H4 (cell line): ENCODE measurements around the gene TTC1. TPM values are rescaled to one million over a fixed set of nuclear protein-coding genes. Genes with fewer than 3 reads are reported as not detected.
"Not testable (repeated sequence)": the region's sequence is repeated elsewhere in the genome, so short reads cannot be mapped to it uniquely, and the experiment has no call there.

Source experiments
- DNase-seq: peaks from one replicate; pipeline ENCODE4 v3.0.0-alpha.2; 2015; ENCODE audit warnings: low spot score
- total RNA-seq: library from RNA; depleted of rRNA; stranded (reverse); fragments of >200 nt; shearing (Covaris generic); gene quantifications from 2 replicates; pipeline ENCODE4 v1.2.3, GENCODE V29; 2014

Gene TTC1
- total RNA-seq, 1 experiment from 2014 or later, result 90.1 TPM

DNA sequence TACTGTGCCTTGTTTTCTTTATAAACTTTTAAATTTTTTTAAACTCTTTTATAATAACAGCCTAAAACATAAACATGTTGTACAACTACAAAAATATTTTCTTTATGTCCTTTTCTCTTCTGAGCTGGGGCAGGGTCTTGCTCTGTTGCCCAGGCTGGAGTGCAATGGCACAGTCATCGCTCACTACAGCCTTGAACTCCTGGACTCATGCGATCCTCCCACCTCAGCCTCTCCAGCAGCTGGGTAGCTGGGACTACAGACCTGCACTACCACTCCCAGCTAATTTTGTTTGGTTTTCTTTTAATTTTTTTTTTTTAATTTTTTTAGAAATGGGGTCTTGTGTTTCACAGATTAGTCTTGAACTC is 31.5 kb downstream of the TTC1 start:
- DNase-seq, result no peak

DNA sequence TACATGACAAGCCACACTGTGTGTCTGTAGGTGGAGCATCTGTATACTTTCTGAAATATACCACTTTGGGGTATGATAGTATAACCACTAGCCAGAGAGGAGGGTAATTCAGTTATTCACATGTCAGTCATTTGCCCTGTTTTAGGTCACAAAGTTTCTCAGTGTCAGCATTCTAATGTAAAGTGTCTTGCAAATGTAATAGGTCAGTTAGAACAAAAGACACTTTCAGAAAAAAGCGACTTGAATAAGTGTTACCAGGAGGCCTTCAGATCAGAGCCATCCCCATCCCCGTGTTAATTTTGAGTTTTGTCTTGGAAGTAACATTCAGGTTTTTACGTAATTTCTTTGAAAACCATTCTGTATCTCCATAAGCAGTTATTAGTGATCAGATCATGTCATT is 33.7 kb downstream of the TTC1 start:
- no peak for DNase-seq

DNA sequence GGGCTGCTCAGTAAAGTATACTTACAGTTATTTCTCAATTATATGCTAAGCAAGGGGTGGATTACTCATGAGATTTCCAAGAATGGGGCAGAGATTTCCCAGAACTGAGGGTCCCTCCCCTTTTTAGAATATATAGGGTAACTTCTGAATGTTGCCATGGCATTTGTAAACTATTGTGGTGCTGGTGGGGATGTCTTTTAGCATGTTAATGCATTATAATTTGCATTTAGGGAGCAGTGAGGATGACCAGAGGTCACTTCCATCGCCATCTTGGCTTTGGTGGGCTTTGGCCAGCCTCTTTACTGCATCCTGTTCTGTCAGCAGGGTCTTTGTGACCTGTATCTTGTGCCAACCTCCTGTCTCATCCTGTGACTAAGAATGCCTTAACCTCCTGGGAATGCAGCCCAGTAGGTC is 35.5 kb downstream of the TTC1 start:
- no peak for DNase-seq

DNA sequence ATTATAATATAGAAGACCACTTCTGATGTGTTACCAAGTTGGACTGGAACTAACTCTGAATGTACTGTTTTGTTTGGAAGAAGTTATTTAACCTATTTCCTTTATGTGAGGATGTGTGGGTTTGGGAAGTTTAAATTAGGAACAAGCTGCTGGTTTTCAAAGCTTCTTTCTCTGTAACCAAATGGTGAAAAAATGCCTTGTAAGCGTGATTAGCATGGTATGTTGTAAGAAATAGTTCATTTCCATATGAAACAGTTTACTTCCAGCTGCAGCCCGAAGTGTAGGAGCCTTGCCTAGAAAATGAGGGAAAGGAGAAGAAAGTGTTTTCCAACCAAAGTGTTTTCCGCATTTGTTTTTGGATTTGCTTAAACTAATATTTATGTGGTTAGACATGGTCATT is 36.0 kb downstream of the TTC1 start:
- no peak for DNase-seq

DNA sequence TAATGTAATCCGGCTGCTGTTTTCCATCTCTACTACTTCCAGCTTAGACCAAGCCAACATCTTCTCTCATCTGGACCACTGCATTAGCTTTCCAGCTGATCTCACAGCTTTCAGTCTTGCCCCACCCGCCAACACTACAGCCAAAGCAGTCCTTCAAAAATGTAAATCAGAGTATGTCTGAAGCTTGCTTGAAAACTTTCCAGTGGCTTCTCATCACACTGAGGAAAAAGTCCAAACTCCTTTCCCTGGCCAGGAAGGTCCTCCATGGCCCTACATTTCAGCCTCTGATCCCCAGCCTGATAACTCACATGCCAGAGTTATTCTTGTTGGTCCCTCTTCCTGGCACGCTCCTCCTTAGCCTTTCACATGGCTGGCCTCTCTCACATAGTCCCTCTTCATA is 38.5 kb downstream of the TTC1 start:
- DNase-seq, result no peak

DNA sequence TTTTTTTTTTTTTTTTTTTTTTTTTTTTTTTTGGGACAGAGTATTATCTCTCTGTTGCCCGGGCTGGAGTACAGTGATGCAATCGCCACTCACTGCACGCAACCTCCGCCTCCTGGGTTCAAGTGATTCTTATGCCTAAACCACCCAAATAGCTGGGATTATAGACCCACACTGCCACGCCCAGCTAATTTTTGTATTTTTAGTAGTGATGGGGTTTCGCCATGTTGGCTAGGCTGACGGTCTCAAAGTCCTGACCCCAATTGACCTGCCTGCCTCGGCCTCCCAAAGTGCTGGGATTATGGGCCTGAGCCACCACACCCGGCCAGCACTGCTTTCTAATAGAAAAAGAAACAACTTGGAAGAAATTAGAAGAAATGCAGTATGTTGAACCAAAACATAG is 39.2 kb downstream of the TTC1 start:
- no peak for DNase-seq

DNA sequence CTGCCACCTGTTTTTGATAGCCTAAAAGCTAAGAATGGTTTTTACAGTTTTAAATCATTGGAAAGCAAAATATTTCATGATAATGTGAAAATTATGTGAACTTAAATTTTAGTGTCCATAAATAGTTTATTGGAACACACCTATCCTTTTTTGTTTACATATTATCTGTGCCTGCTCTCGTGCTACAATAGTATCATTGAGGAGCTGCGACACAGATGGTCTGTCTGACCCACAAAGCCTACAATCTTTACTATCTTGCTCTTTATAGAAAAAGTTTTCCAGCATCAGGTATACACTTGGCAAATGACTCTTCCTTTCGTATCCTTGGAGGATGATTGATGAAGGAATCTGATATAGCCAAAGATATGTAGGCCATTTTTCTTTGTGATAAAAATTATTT is 40.2 kb downstream of the TTC1 start:
- no peak for DNase-seq

DNA sequence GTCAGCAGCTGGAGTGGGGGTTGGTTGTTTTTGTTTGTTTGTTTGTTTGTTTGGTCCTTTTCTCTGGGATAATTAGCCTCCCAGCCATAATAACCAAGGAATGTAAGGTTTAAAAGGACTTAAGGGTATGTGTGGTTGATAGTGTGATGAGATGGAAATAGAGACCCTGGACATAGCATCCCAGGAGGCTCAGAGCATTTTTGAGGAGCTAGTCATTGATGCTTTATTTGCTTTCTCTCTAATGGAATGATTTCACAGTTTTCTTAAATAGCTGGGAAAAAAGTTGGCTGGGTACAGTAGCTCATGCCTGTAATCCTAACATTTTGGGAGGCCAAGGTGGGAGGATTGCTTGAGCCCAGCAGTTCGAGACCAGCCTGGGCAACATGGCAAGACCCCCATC is 45.1 kb downstream of the TTC1 start:
- no peak for DNase-seq

DNA sequence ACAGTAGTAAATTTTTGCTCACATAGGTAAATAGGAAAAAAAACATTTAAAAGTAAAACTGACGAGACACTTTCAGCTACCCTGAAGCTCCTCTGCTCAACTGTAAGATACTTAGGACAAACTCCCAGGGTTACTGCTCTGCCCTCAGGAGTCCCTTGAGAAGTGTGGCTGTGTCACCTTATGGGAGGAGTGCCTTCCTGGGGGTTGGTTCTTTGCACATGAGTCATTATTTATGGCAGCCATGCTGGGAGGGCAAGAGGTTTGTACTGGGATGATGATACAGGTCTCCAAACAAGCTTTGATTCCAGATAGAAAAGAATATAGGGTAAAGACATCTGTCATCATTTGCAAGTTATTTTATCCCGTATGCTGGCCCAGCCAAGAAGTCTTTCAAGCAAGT is 45.9 kb downstream of the TTC1 start:
- DNase-seq, result peak; percentile 14

DNA sequence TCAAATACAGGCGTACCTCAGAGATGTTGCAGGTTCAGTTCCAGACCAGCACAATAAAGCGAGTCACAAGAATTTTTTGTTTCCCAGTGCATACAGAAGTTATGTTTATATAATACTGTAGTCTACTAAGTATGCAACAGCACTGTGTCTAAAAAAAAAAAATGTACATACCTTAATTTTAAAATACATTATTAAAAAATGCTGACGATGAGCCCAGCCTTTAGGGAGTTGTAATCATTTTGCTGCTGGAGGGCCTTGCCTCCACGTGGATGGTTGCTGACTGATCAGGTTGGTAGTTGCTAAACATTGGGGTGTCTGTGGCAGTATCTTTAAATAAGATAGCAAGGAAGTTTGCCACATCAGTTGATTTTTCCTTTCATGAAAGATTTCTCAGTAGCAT is 48.3 kb downstream of the TTC1 start:
- no peak for DNase-seq

DNA sequence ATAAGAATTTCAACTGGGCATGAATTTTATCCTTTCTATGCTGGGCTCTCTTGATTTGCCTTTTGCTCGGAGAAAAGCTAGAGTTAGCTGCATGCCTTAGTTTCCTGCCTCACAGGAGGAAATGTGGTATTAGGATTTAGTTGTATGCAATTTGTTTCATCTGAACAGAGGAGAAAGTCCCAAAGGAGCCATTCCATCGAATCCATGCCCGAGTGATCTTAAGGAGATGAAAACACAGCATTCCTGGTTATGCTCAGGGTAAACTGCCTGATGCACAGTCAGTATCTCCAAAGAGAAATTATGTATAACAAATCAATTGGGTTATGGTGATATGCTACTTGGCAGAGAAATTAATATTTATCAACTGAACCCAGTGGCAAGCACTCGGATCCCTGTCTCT is 51.1 kb downstream of the TTC1 start:
- DNase-seq, result no peak

DNA sequence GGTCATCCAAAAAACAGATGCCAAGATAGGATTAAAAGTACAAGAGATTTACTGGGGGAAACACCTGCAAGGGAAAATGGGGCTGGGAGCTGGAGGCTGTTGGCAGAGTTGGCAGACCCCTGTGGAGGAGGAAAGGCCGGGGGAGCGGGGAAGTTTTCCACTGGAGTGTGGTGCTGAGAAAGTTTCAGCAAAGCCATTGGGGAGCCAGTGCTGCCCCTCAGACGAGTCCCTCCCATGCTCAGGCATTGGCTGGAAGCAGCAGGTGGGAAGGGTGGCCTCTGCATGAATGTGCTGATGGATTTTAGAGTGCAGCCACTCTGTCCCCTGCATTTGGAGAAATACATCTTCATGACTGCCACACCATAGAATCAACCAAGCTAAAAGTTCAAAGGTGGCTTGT is 52.8 kb downstream of the TTC1 start:
- no peak for DNase-seq

DNA sequence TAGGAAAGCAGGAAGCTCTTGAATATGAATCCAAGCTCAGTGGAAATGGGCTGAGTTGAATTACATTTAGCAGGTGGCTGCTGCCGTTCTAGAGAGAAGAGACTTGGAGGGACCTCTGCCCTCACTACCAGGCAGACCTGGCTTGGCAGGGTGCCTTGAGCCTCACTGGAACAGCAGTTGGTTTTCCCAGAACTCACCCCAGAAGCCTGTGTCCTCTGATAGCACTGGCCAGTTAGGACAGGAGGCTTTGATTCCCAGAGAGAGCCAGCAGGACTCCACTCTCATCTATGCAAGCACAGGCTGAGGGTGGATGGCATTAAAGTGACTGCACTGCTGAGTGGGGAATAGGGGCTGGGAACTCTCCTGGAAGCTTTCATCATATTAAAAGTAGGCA is 55.5 kb downstream of the TTC1 start:
- no peak for DNase-seq

DNA sequence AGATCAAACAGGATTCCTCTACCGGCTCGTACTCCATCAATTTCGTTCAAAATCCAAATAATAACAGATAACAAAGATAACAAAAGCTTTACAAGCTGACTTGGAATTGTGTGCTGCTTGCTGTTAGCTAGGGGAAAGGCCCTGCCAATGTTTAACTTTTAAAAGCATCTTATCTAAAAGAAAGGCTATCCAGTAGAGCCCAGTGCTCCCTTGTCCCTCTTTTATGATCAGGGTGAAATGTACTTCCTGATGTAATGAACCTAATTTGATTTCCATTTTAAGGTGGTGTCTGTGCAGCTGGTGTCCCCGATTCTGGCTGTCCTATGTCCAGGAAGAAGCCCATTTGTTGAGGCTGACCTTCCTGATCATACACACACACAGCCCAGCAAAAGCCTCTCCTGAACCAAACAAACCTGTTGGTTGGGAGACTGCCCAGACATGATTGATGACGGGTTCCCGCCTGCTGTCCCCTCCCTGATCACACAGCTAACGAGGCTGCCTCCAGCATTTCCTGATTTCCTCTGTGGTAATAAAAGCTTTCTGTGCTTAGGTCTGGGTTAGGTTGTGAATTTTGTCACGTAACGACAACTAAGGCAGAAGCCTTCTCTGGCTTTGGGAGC is 56.2 kb downstream of the TTC1 start:
- no peak for DNase-seq

DNA sequence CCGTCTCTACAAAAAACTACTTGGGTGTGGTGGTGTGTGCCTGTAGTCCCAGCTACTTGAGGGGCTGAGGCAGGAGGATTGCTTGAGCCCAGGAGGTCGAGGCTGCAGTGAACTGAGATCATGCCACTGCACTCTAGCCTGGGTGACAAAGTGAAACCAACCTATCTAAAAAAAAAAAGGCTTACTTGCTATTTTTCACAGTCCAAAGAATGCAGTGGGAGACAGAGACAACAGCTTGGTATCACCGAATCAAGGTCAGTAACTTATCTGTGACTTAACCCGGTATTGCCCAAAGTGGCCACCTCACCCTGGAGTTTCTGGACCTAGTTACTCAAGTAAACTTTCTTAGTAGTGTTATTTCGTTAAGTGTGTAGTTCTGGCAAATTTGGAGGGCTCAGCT is 60.2 kb downstream of the TTC1 start:
- DNase-seq, result not testable (repeated sequence)

DNA sequence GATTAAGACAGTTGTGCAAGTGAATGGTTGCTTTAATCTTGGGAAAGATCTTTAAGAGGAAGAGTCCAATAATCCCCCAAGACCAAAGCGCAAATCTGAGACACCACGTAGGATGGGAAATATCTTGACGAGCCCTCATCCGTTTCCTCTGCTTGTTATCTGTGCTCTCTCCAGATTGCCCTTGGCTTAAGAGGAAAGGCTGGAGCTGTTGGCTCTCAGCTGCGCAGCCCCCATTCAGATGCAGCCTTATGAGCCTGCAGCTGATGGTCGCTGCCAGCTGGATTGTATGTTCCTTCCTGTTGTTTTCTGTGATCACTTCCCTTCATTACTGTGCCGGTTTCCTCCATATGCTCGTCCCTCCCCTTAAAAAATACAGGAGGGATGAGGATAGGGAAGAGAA is 62.6 kb downstream of the TTC1 start:
- DNase-seq, result no peak

DNA sequence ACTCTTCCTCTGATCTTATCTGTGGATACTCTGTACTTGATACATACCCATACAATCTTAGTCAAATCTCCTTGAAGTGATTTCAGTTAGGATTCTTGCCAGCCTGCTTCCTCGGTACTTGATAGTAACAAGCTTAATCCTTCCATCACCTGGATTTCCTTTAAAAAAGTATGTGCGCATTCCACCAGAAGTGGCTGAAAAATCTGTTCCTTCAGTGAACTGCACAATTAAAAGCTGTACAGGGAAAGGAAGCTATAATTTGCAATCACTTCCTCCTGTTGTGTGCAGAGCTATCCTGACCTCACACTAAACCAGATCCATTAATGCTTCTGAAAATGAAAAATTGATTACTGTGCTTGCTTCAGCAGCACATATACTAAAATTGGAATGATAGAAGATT is 63.0 kb downstream of the TTC1 start:
- no peak for DNase-seq

DNA sequence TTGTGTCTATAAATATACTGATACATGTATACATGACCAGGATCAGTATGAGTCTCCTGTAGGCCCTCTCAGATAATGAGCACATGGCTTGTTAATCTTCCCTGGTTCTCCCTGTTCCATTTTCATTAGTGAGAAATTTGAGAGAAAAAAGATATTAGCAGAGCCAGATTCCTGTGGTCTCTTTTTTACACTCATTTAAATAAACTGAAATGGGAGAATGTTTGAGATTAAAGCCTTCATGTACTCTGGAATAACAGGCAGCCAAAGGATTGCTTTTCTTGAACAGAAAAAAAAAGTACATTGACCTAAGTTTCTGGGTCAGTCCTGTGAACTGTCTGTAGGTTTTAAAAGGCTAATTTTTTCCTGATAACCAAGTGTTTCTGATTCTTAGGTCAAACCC is 66.1 kb downstream of the TTC1 start:
- no peak for DNase-seq

DNA sequence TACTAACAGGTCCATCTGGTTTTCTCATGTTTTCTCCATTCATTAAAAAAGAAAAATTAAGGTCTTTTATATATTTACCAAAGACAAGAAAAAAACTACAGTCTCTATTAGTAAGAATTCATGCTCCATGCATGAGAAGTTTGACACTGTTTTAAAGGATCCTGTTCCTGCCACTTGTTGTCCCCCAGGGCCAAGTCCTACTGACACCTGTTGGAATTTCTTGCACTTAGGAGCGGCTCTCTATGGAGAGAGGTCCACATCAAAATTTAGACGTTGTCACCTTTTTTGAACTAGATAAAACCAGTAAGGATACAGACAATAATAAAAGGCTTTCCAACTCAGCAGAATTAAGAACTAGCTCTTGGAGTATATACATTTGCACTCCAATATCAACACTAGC is 68.1 kb downstream of the TTC1 start:
- DNase-seq, result no peak

DNA sequence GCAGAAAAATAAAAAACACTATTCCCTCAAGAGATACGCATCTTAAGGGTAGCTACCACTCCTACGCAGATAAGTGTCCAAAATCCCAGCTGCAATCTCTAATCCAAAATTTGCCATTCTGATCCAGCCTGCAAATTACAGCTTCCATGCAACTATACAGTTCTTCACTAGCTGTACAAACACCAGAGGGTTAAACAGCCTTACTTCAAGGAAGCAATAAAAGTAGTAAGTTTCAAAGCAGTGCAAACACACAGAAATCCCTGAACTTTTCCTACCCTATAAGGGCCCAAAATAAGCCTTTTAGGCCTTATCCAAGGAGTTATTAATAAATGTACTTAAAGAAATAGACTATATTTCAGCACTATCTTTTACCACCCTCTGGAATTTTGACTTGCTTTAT is 70.8 kb downstream of the TTC1 start:
- DNase-seq, result no peak

DNA sequence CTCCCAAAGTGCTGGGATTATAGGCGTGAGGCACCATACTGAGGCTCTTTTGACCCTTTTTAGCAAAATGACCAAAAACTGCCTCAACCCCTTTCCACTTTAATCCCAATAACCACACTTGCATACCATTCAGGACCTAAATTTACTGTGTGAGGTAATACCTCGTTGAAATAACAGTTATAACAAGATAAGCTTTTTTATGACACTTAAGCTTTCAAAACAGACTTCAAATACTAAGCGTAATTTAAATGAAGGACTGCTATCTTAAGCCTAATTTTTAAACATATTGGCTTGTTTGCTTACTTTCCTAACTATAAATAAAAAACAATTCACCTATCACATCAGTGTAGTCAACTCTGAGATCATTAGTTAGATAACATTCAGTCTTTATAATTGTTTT is 72.6 kb downstream of the TTC1 start:
- no peak for DNase-seq

DNA sequence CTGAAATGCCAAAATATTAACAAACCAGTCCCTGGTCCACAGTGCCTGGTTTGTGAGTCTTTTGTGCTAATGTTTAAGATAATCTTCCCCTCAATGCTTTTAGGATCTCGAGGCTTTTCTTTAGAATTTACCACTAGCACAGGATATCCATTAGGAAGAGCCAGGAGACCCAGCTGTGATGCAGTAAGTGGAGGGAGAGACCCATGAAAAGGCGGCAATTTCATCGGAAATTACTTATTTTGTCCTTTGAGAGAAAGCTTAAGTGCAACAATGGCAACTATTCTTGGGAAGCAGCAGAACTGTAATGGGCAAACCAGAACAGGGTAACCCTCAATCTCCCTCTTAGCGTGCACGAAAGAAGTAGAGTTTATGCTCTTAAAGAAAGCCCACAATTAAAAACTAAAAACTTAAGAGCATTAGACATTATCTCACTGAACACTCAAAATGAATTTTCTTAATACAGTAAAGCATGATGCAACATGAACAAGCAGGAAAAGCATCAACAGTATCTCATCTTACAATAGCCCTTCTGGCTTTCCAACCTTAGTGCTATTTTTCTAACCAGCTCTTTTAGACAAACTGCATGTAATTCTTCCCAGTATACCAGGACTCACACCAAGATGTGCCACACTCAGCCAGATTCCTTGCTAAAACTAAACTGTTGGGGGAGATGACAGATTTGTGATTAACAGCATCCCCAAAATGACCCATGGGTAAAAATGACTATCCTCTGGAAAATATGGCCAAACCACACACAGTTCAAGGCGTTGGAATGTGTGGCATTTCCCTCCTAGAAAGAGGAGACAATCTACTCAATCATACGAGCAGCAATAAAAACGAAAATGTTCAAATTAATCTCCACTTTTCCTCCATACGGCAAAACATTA is 73.9 kb downstream of the TTC1 start:
- DNase-seq, result peak; percentile 23

DNA sequence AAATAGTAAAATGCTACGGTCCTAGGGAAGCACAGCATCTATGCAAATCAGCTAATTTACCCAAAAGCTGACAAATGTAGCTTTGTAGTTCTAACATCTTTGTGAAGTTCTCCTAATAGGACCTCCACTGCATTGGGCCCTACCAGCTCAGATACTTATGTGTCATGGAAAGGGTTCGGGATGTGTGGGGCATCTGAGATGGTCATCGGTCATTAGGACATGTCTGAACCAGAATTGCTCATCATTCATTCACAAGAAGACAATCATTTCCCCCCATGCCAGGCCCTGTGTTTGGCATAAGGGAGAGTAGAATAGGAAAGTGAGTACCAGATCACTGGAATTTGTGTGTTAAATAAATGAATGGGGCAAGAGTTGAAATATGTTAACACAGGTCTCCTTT is 74.6 kb downstream of the TTC1 start:
- no peak for DNase-seq

DNA sequence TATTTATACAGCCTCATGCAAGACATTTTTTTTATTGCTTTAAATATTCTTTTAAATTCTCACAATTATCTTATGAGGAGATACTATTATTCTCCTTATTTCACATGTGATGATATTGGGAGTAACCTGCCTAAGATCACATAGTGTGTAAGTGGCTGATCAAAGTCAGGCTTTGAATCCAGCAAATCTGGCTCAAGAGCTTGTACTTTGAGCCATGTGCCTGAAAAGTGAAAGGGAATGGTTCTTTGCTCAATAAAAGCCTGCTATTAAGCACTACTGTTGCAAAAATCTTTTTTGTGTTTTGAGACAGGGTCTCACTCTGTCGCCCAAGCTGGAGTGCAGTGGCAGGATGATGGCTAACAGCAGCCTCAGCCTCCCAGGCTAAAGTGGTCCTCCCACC is 75.2 kb downstream of the TTC1 start:
- DNase-seq, result no peak
